Measurements from ENCODE around the gene CFAP119. TPM values are rescaled to one million over a fixed set of nuclear protein-coding genes. Genes with fewer than 3 reads are reported as not detected.

The CFAP119 gene
- total and polyA plus RNA-seq, 9 of the 15 experiments (the other 6 are each of a cell fraction or from before 2014, with no cell fraction given) = 5.5 to 33.7 (median 9.6) TPM

- TF ChIP-seq DIDO1 (tag; IDR thresholded peaks at IDR 0.05; ENCODE audit: low read depth) (peak; percentile 50; the same call in 1 of the 2 replicates), ATF6 (CRISPR knock-in tag; IDR thresholded peaks at IDR 0.05) (no peak), ZNF785 (CRISPR knock-in tag; IDR thresholded peaks at IDR 0.05) (no peak), ZFP36 (IDR thresholded peaks at IDR 0.05; ENCODE audit: low read depth, low read length, partially characterized antibody) (no peak), NCOA4 (IDR thresholded peaks at IDR 0.05; ENCODE audit: partially characterized antibody) (no peak), SMAD2 (IDR thresholded peaks at IDR 0.05; ENCODE audit: low read depth, low read length) (no peak), PHB2 (IDR thresholded peaks at IDR 0.05; ENCODE audit: low read depth) (no peak), PHF21A (IDR thresholded peaks at IDR 0.05; ENCODE audit: borderline replicate concordance, low read depth) (no peak), PTTG1 (tag; IDR thresholded peaks at IDR 0.05; ENCODE audit: low read depth) (no peak), ZNF75A (CRISPR knock-in tag; IDR thresholded peaks at IDR 0.05) (no peak), ZBTB43 (CRISPR knock-in tag; IDR thresholded peaks at IDR 0.05) (no peak), MYNN (IDR thresholded peaks at IDR 0.05) (0 out of 2 replicates have a peak, but pooled peaks have one; percentile 21), MYNN (CRISPR knock-in tag; IDR thresholded peaks at IDR 0.05) (no peak), HINFP (tag; conservative IDR thresholded peaks at IDR 0.05; ENCODE audit: low read depth) (no peak), XRCC5 (IDR thresholded peaks at IDR 0.05; ENCODE audit: low read depth, low read length) (peak; percentile 41; the same call in 1 of the 2 replicates), POU5F1 (IDR thresholded peaks at IDR 0.05; ENCODE audit: borderline replicate concordance, low read depth, low read length, partially characterized antibody) (no peak), ZNF445 (CRISPR knock-in tag; IDR thresholded peaks at IDR 0.05; ENCODE audit: low read depth) (no peak), ZNF224 (CRISPR knock-in tag; IDR thresholded peaks at IDR 0.05) (no peak), CBFB (CRISPR knock-in tag; IDR thresholded peaks at IDR 0.05) (no peak), MIER1 (IDR thresholded peaks at IDR 0.05; ENCODE audit: low read depth) (no peak), PTRF (tag; IDR thresholded peaks at IDR 0.05) (no peak), SMARCE1 (IDR thresholded peaks at IDR 0.05) (no peak)
- TF ChIP-seq, protein P1, sequence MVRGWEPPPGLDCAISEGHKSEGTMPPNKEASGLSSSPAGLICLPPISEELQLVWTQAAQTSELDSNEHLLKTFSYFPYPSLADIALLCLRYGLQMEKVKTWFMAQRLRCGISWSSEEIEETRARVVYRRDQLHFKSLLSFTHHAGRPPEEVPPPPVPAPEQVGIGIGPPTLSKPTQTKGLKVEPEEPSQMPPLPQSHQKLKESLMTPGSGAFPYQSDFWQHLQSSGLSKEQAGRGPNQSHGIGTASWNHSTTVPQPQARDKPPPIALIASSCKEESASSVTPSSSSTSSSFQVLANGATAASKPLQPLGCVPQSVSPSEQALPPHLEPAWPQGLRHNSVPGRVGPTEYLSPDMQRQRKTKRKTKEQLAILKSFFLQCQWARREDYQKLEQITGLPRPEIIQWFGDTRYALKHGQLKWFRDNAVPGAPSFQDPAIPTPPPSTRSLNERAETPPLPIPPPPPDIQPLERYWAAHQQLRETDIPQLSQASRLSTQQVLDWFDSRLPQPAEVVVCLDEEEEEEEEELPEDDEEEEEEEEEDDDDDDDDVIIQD (CRISPR knock-in tag; IDR thresholded peaks at IDR 0.05) = no peak
Observed at GRCh38 chr16:30747799-30748633, 13.8 kb downstream of the CFAP119 start, which contains the start of gene PHKG2 (continued).

All from K562 (cell line).